Lower leg skin (tissue), 4 donors: Measurements from ENCODE around the gene ABCG4. TPM values are rescaled to one million over a fixed set of nuclear protein-coding genes. Genes with fewer than 3 reads are reported as not detected.
A peak's percentile ranks its signal among the peaks of the same experiment; 100 is the strongest.

Source experiments
- DNase-seq, 2 donors: peaks; one replicate each; pipeline ENCODE4 v3.0.0-alpha.2; 2019; ENCODE audit warnings: low spot score in 2 of 2
- H3K4me3 ChIP-seq: fragments of 200-600 bp; sonication (generic); 2 replicates; pipeline ENCODE4 v1.5.1; 2017; ENCODE audit warnings: mild to moderate bottlenecking, low read depth; ENCODE audit not compliant: poor library complexity, severe bottlenecking
- POLR2A ChIP-seq, 2 donors: fragments of 450-650 bp; IDR thresholded peaks; one replicate each; pipeline ENCODE4 v1.6.1; 2016 to 2017; ENCODE audit warnings: antibody characterized with exemption in 2 of 2, mild to moderate bottlenecking in 1 of 2, moderate library complexity in 1 of 2
- WGBS, 2 donors: methylation state at CpG; one replicate each; pipeline ENCODE4 v1.1.5; 2018; 5-methylcytosine and 5-hydroxymethylcytosine counted together
- intact Hi-C: fragments of 100-400 bp; cut with DNase I; formaldehyde crosslinking; loops from one replicate; pipeline ENCODE4 v1.15.0; 2023; ENCODE audit warnings: low total_unique reads
- total RNA-seq, 4 donors: library from RNA; depleted of rRNA; stranded (reverse); fragments of >200 nt; gene quantifications; one replicate each; pipeline ENCODE4 v1.1.0, GENCODE V29; 2016
- TF ChIP-seq, protein P1 (sequence below), 3 donors: fragments of 450-650 bp; IDR thresholded peaks; one replicate each; pipeline ENCODE4 v1.5.1; 2016; ENCODE audit warnings: antibody characterized with exemption in 3 of 3, mild to moderate bottlenecking in 3 of 3, moderate library complexity in 2 of 3

ABCG4 gene
- total RNA-seq, 4 donors from 2014 or later: 0.52 to 1.1 (median 0.67) TPM

DNA sequence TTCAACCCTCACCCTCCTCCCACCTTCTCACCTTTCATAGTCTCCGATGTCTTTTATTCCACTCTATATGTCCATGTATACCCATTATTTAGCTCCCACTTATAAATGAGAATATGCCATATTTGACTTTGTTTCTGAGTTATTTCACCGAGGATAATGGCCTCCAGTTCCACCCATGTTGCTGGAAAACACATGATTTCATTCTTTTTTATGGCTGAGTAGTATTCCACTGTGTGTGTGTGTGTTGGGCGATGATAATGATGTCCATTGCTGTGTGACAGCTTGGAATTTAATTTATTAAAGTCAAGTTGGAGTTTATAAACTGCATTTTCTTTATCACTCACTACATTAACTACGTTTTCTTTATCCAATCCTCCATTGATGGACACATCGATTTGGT lies 30.6 kb upstream of the ABCG4 start:
- H3K4me3 ChIP-seq: no peak overlapping the region
- 97 to 98% methylated on average over 5 of the region's 5 CpGs for WGBS, 2 donors
- TF ChIP-seq, protein P1, sequence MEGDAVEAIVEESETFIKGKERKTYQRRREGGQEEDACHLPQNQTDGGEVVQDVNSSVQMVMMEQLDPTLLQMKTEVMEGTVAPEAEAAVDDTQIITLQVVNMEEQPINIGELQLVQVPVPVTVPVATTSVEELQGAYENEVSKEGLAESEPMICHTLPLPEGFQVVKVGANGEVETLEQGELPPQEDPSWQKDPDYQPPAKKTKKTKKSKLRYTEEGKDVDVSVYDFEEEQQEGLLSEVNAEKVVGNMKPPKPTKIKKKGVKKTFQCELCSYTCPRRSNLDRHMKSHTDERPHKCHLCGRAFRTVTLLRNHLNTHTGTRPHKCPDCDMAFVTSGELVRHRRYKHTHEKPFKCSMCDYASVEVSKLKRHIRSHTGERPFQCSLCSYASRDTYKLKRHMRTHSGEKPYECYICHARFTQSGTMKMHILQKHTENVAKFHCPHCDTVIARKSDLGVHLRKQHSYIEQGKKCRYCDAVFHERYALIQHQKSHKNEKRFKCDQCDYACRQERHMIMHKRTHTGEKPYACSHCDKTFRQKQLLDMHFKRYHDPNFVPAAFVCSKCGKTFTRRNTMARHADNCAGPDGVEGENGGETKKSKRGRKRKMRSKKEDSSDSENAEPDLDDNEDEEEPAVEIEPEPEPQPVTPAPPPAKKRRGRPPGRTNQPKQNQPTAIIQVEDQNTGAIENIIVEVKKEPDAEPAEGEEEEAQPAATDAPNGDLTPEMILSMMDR (IDR thresholded peaks at IDR 0.05): no peak
- TF ChIP-seq POLR2A (IDR thresholded peaks at IDR 0.05): no peak
- intact Hi-C loops: no loop called here
- no peak for DNase-seq

DNA sequence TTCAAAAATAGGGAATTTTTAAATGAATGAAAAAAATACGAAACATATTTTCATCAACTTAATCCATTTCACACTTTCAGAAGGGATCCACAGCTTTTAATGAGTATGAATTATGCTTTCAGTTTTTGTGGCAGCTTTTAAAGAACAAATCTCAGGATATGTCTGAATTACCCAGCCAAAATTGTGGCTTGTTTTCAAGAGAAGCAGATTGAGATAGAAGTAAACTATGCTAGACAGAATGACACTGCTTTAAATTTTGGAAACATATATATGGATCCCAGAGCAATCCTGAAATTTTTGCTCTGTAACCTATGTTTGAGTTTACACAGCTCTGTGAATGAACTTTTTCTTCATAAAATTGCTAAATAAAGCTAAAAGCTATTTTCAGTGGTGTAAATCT lies 29.9 kb upstream of the ABCG4 start:
- no peak for DNase-seq
- TF ChIP-seq, protein P1 (IDR thresholded peaks at IDR 0.05): no peak
- no peak for TF ChIP-seq POLR2A (IDR thresholded peaks at IDR 0.05)
- intact Hi-C loops: no loop called here
- 88 to 89% methylated on average over 1 of the region's 1 CpG for WGBS, 2 donors
- no peak overlapping the region for H3K4me3 ChIP-seq

DNA sequence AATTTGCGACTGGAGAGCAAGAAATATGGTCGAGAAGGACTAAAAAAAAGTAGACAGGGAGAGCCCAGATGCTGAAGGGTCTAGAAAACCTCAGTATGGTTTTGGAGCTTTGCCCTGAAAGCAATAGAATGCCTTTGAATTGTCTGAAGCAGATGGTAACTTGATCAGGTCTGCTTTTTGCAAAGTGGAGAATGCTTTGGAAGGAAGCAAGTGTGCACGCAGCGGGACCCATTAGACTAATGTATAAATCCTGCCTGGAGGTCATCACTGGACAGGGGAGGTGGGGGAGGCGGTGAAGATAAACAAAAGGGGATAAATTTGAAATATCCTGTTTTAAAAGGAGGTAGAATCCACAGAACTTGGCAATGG lies 28.2 kb upstream of the ABCG4 start:
- TF ChIP-seq POLR2A (IDR thresholded peaks at IDR 0.05): no peak
- TF ChIP-seq, protein P1 (IDR thresholded peaks at IDR 0.05): no peak
- no peak for DNase-seq
- intact Hi-C loops: no loop called here

DNA sequence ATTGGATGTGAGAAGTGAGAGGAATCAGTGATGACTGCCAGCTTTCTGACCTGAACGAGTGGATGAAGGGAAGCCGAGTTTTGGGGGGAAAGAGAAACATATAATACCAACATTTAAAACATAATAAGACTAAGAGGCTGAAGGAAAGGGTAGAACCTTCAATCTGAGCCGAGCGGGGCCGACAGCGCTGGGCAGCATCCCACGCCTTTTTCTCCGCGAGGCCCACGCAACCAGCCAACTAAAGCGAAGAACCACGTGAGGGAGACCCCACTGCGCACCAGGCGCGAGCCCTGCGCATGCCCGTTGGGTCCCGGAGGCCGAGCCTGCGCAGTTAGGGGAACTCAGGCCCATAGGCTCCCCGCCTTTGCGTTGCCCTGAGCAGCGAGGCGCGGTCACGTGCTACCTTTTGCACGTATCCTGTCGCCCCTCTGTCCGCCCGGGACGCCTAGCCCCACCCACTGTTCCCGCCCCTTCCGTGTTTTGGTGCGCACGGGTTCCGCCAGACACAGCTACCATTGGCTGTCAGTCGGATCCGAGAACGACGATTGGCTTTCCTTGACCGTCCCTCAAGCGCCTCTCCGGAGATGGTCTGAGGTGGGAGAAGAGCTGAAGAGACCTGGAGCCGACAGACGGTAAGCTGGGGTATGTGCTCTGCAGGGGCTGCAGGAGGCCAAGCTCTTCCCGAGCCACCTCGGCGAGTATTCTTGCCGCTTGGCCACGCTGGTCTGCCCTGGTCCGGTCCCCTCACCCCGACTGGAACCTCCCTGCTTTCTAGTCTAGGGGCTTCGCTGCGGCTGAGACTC lies 27.6 kb upstream of the ABCG4 start, which contains the start of gene HINFP:
Gene HINFP (plus strand): TSS at position 573 of the 803 bp plus-strand sequence. CDS start 5,365 bp downstream, outside the sequence.
- intact Hi-C loops: no loop called here

More for the DNA sequence above, 28.2 kb upstream of the ABCG4 start:
- no peak overlapping the region for H3K4me3 ChIP-seq
- WGBS, 2 donors: 14 to 18% methylated on average over 5 of the region's 5 CpGs

DNA sequence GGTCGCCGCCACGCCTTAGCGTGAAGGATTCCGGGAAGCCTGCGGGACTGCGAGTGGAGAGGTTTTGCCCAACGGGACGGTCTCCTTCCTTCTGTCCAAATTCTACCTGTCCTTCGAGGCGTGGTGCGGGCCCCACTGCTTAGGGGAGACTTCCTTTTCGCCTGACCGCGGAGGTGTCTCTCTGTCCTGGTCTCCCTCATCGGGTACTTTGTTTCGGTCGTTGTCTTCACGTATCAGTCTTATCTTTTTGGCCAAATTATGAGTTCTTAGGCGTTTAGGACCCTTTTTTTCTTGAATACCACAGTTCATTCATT lies 27.1 kb upstream of the ABCG4 start:
- intact Hi-C loops: no loop called here
- TF ChIP-seq POLR2A (IDR thresholded peaks at IDR 0.05): no peak
- TF ChIP-seq, protein P1 (IDR thresholded peaks at IDR 0.05): no peak
- no peak for DNase-seq
- H3K4me3 ChIP-seq: peak overlapping the region; percentile 80
- 0% methylated on average over 16 to 19 of the region's 20 CpGs for WGBS, 2 donors

More for the DNA sequence above, 27.6 kb upstream of the ABCG4 start, which contains the start of gene HINFP:
- 0 to 1% methylated on average over 23 to 39 of the region's 54 CpGs for WGBS, 2 donors
- peak within 1 kb of the TSS; percentile 80 for H3K4me3 ChIP-seq
- peak; percentile 99 to 100 for DNase-seq
- TF ChIP-seq POLR2A (IDR thresholded peaks at IDR 0.05): no peak
- TF ChIP-seq, protein P1 (IDR thresholded peaks at IDR 0.05): no peak
